ENCODE results near the gene FDXR. TPM values are rescaled to one million over a fixed set of nuclear protein-coding genes. Genes with fewer than 3 reads are reported as not detected.

The FDXR gene
- total RNA-seq, 1 donor: 1.3 TPM

- Histone ChIP-seq H3K9me3 (ENCODE audit: low read depth, low read length) (no peaks in the 10 kb centered on the region), H3K27me3 (ENCODE audit: insufficient read depth, low read length) (no peaks in the 10 kb centered on the region), H3K4me1 (ENCODE audit: insufficient read depth, low read length) (no peaks in the 10 kb centered on the region), H3K4me3 (ENCODE audit: low read length) (no peak overlapping the region)
Measured at GRCh38 chr17:74825952-74826719, 46.7 kb downstream of the FDXR start.

GRCh38 chr17:74824961-74825627 is 47.7 kb downstream of the FDXR start:
- Histone ChIP-seq H3K9me3 (ENCODE audit: low read depth, low read length) (no peaks in the 10 kb centered on the region), H3K27me3 (ENCODE audit: insufficient read depth, low read length) (no peaks in the 10 kb centered on the region), H3K4me1 (ENCODE audit: insufficient read depth, low read length) (no peaks in the 10 kb centered on the region), H3K4me3 (ENCODE audit: low read length) (no peak overlapping the region)

GRCh38 chr17:74822939-74823367 is 49.8 kb downstream of the FDXR start:
- Histone ChIP-seq H3K4me3 (ENCODE audit: low read length) (no peak overlapping the region), H3K9me3 (ENCODE audit: low read depth, low read length) (no peaks in the 10 kb centered on the region), H3K27me3 (ENCODE audit: insufficient read depth, low read length) (no peaks in the 10 kb centered on the region), H3K4me1 (ENCODE audit: insufficient read depth, low read length) (no peaks in the 10 kb centered on the region)

- H3K27me3 ChIP-seq (ENCODE audit: insufficient read depth, low read length): no peaks in the 10 kb centered on the region
- no peaks in the 10 kb centered on the region for H3K9me3 ChIP-seq (ENCODE audit: low read depth, low read length)
- H3K4me3 ChIP-seq (ENCODE audit: low read length): no peak overlapping the region
- no peaks in the 10 kb centered on the region for H3K4me1 ChIP-seq (ENCODE audit: insufficient read depth, low read length)
Measured at GRCh38 chr17:74822335-74822938, 50.4 kb downstream of the FDXR start.

GRCh38 chr17:74821655-74822334 is 51.0 kb downstream of the FDXR start:
- H3K9me3 ChIP-seq (ENCODE audit: low read depth, low read length): no peaks in the 10 kb centered on the region
- no peaks in the 10 kb centered on the region for H3K27me3 ChIP-seq (ENCODE audit: insufficient read depth, low read length)
- H3K4me3 ChIP-seq (ENCODE audit: low read length): no peak overlapping the region
- H3K4me1 ChIP-seq (ENCODE audit: insufficient read depth, low read length): no peaks in the 10 kb centered on the region

- Histone ChIP-seq H3K9me3 (ENCODE audit: low read depth, low read length) (no peaks in the 10 kb centered on the region), H3K27me3 (ENCODE audit: insufficient read depth, low read length) (no peaks in the 10 kb centered on the region), H3K4me3 (ENCODE audit: low read length) (no peak overlapping the region), H3K4me1 (ENCODE audit: insufficient read depth, low read length) (no peaks in the 10 kb centered on the region)
Measured at GRCh38 chr17:74819801-74820436, 52.9 kb downstream of the FDXR start.

- H3K4me1 ChIP-seq (ENCODE audit: insufficient read depth, low read length): peaks cover 8% of the 10 kb centered on the region
- H3K4me3 ChIP-seq (ENCODE audit: low read length): no peak overlapping the region
- no peaks in the 10 kb centered on the region for H3K27me3 ChIP-seq (ENCODE audit: insufficient read depth, low read length)
- no peaks in the 10 kb centered on the region for H3K9me3 ChIP-seq (ENCODE audit: low read depth, low read length)
Measured at GRCh38 chr17:74818291-74818938, 54.4 kb downstream of the FDXR start.

- H3K9me3 ChIP-seq (ENCODE audit: low read depth, low read length): no peaks in the 10 kb centered on the region
- H3K4me3 ChIP-seq (ENCODE audit: low read length): no peak overlapping the region
- H3K4me1 ChIP-seq (ENCODE audit: insufficient read depth, low read length): peaks cover 22% of the 10 kb centered on the region
- no peaks in the 10 kb centered on the region for H3K27me3 ChIP-seq (ENCODE audit: insufficient read depth, low read length)
Measured at GRCh38 chr17:74816905-74817620, 55.7 kb downstream of the FDXR start.

GRCh38 chr17:74815550-74816370 is 57.0 kb downstream of the FDXR start:
- H3K9me3 ChIP-seq (ENCODE audit: low read depth, low read length): no peaks in the 10 kb centered on the region
- no peak overlapping the region for H3K4me3 ChIP-seq (ENCODE audit: low read length)
- peaks cover 29% of the 10 kb centered on the region for H3K4me1 ChIP-seq (ENCODE audit: insufficient read depth, low read length)
- no peaks in the 10 kb centered on the region for H3K27me3 ChIP-seq (ENCODE audit: insufficient read depth, low read length)

- Histone ChIP-seq H3K4me1 (ENCODE audit: insufficient read depth, low read length) (peaks cover 29% of the 10 kb centered on the region), H3K4me3 (ENCODE audit: low read length) (no peak overlapping the region), H3K27me3 (ENCODE audit: insufficient read depth, low read length) (no peaks in the 10 kb centered on the region), H3K9me3 (ENCODE audit: low read depth, low read length) (no peaks in the 10 kb centered on the region)
Measured at GRCh38 chr17:74815067-74815466, 57.7 kb downstream of the FDXR start.

- no peak overlapping the region for H3K4me3 ChIP-seq (ENCODE audit: low read length)
- H3K4me1 ChIP-seq (ENCODE audit: insufficient read depth, low read length): peaks cover 34% of the 10 kb centered on the region
- no peaks in the 10 kb centered on the region for H3K9me3 ChIP-seq (ENCODE audit: low read depth, low read length)
- no peaks in the 10 kb centered on the region for H3K27me3 ChIP-seq (ENCODE audit: insufficient read depth, low read length)
Measured at GRCh38 chr17:74814453-74814852, 58.3 kb downstream of the FDXR start.

Measured in mononuclear cell (primary cell).